ENCODE results near the gene CPT1B. TPM values are rescaled to one million over a fixed set of nuclear protein-coding genes. Genes with fewer than 3 reads are reported as not detected.

Gene CPT1B
- total RNA-seq, 1 experiment from 2014 or later = 19.2 TPM

DNA sequence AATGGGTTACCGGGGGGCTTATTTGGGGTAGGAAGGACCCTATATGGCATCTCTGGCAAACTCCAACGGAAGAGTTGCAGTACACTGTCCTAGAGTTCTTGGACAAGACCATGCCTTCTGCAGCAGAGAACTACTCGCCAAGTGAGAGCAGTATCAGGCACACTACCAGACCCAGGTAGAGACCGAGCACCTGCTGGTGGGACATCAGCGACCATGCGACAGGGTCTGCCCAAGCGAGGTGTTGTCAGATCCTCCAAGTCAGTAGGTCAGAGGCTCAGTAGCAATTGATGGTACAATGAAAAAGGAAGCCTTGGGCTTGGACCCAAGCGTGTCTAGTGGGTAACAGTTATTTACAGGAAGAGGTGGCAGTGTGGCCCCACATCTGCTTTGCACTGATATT is 7.6 kb upstream of the CPT1B start:
- Histone ChIP-seq H3K4me3 (ENCODE audit: low read depth, low read length, poor library complexity, severe bottlenecking) (no peak overlapping the region), H3K27ac (ENCODE audit: low read depth, low read length, poor library complexity, severe bottlenecking) (no peak overlapping the region), H3K4me1 (ENCODE audit: insufficient read depth, low read length, poor library complexity, severe bottlenecking) (no peaks in the 10 kb centered on the region), H3K36me3 (ENCODE audit: insufficient read depth, low read length, poor library complexity, severe bottlenecking) (no peaks in the 10 kb centered on the region), H3K27me3 (replicated peaks; ENCODE audit: insufficient read depth, low read depth, low read length, poor library complexity) (peaks cover 4% of the 10 kb centered on the region), H3K9me3 (ENCODE audit: low read depth, low read length, poor library complexity, severe bottlenecking) (no peaks in the 10 kb centered on the region)
- CTCF ChIA-PET = no interaction called here
- DNase-seq (ENCODE audit: low spot score) = no peak
- TF ChIP-seq, protein P1, sequence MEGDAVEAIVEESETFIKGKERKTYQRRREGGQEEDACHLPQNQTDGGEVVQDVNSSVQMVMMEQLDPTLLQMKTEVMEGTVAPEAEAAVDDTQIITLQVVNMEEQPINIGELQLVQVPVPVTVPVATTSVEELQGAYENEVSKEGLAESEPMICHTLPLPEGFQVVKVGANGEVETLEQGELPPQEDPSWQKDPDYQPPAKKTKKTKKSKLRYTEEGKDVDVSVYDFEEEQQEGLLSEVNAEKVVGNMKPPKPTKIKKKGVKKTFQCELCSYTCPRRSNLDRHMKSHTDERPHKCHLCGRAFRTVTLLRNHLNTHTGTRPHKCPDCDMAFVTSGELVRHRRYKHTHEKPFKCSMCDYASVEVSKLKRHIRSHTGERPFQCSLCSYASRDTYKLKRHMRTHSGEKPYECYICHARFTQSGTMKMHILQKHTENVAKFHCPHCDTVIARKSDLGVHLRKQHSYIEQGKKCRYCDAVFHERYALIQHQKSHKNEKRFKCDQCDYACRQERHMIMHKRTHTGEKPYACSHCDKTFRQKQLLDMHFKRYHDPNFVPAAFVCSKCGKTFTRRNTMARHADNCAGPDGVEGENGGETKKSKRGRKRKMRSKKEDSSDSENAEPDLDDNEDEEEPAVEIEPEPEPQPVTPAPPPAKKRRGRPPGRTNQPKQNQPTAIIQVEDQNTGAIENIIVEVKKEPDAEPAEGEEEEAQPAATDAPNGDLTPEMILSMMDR (conservative IDR thresholded peaks at IDR 0.05; ENCODE audit: low read depth, low read length) = no peak
- no peak for TF ChIP-seq EZH2 (IDR thresholded peaks at IDR 0.05; ENCODE audit: borderline replicate concordance, low read depth, low read length, poor library complexity, severe bottlenecking)
- intact Hi-C loops (cut with micrococcal nuclease; ENCODE audit: unreplicated experiment) = no loop called here
- BruUV-seq (replicated peaks) = no TSS peak
- POLR2A ChIA-PET (ENCODE audit: low non-redundant PET) = no interaction called here

DNA sequence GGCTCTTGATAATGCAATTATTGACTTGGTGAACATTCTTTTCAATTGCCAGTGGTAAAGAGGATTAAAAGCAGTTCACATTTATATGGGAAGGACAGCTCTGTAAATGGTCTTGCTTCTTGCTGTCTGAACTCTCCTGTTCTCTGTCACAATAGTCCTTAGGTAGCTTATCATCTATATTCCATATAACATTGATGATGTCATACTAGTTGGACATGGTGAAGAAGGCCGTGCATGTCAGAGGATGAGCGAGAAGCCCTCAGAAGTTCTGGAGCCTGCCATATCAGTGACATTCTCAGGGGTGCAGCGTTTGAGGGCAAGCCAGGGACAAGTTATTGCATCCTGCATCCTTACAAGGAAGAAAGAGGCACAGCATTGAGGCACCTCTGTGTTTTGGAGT is 7.0 kb upstream of the CPT1B start:
- no peak overlapping the region for H3K4me3 ChIP-seq (ENCODE audit: low read depth, low read length, poor library complexity, severe bottlenecking)
- no peak overlapping the region for H3K27ac ChIP-seq (ENCODE audit: low read depth, low read length, poor library complexity, severe bottlenecking)
- DNase-seq (ENCODE audit: low spot score) = no peak
- no peaks in the 10 kb centered on the region for H3K9me3 ChIP-seq (ENCODE audit: low read depth, low read length, poor library complexity, severe bottlenecking)
- intact Hi-C loops (cut with micrococcal nuclease; ENCODE audit: unreplicated experiment) = no loop called here
- no TSS peak for BruUV-seq (replicated peaks)
- peaks cover 3% of the 10 kb centered on the region for H3K27me3 ChIP-seq (replicated peaks; ENCODE audit: insufficient read depth, low read depth, low read length, poor library complexity)
- TF ChIP-seq EZH2 (IDR thresholded peaks at IDR 0.05; ENCODE audit: borderline replicate concordance, low read depth, low read length, poor library complexity, severe bottlenecking) = no peak
- TF ChIP-seq, protein P1 (conservative IDR thresholded peaks at IDR 0.05; ENCODE audit: low read depth, low read length) = no peak
- CTCF ChIA-PET = no interaction called here
- H3K4me1 ChIP-seq (ENCODE audit: insufficient read depth, low read length, poor library complexity, severe bottlenecking) = no peaks in the 10 kb centered on the region
- H3K36me3 ChIP-seq (ENCODE audit: insufficient read depth, low read length, poor library complexity, severe bottlenecking) = no peaks in the 10 kb centered on the region
- POLR2A ChIA-PET (ENCODE audit: low non-redundant PET) = no interaction called here

DNA sequence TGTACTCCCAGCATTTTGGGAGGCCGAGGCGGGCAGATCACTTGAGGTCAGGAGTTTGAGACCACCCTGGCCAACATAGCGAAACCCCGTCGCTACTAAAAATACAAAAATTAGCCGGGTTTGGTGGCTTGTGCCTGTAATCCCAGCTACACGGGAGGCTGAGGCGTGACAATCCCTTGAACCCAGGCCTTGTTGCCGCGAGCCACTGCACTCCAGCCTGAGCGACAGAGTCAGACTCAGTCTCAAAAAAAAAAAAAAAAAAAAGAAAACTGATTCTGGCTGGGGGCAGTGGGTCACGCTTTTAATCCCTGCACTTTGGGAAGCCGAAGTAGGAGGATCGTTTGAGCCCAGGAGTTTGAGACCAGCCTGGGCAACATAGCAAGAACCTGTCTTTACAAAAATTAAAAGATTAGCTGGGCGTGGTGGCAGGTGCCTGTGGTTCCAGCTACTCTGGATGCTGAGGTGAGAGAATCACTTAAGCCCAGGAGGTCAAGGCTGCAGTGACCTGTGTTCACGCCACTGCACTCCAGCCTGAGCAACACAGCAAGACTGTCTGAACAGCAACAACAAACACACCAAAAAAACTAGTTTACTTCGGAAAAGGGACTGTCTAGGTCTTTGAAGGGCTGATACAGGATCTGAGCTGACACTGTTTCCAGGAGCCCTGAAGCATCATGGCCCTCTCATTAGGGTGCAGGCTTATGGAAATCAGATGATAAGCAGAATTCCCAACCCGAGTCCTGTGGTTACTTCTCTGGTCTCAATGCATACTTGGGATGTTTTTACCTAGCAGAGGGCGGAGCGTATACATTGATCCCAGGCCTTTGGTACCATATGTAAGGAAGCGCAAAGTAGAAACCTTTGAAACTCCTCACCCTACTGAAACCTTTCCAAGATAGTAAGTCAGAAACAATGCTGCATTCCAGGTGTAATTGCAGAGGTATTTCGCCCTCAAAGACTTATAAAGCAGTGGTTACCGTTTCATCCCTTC is 6.2 kb upstream of the CPT1B start:
- no peaks in the 10 kb centered on the region for H3K27me3 ChIP-seq (replicated peaks; ENCODE audit: insufficient read depth, low read depth, low read length, poor library complexity)
- DNase-seq (ENCODE audit: low spot score) = no peak
- BruUV-seq (replicated peaks) = no TSS peak
- H3K36me3 ChIP-seq (ENCODE audit: insufficient read depth, low read length, poor library complexity, severe bottlenecking) = no peaks in the 10 kb centered on the region
- no peak overlapping the region for H3K4me3 ChIP-seq (ENCODE audit: low read depth, low read length, poor library complexity, severe bottlenecking)
- ChIA-PET POLR2A (ENCODE audit: low non-redundant PET) (no interaction called here), CTCF (no interaction called here)
- no peaks in the 10 kb centered on the region for H3K4me1 ChIP-seq (ENCODE audit: insufficient read depth, low read length, poor library complexity, severe bottlenecking)
- intact Hi-C loops (cut with micrococcal nuclease; ENCODE audit: unreplicated experiment) = no loop called here
- no peaks in the 10 kb centered on the region for H3K9me3 ChIP-seq (ENCODE audit: low read depth, low read length, poor library complexity, severe bottlenecking)
- no peak for TF ChIP-seq EZH2 (IDR thresholded peaks at IDR 0.05; ENCODE audit: borderline replicate concordance, low read depth, low read length, poor library complexity, severe bottlenecking)
- TF ChIP-seq, protein P1 (conservative IDR thresholded peaks at IDR 0.05; ENCODE audit: low read depth, low read length) = no peak
- H3K27ac ChIP-seq (ENCODE audit: low read depth, low read length, poor library complexity, severe bottlenecking) = no peak overlapping the region
